ENCODE data around the gene GRAP2.
"Not testable (repeated sequence)": the region's sequence is repeated elsewhere in the genome, so short reads cannot be mapped to it uniquely, and the experiment has no call there.

The GRAP2 gene

GRCh38 chr22:39991159-39991860, 90.4 kb downstream of the GRAP2 start:
- no peak for DNase-seq (ENCODE audit: low read depth)
- H3K4me3 ChIP-seq (ENCODE audit: low read length) = no peak overlapping the region
- TF ChIP-seq CTCF (conservative IDR thresholded peaks at IDR 0.05; ENCODE audit: low read length) = no peak

DNA sequence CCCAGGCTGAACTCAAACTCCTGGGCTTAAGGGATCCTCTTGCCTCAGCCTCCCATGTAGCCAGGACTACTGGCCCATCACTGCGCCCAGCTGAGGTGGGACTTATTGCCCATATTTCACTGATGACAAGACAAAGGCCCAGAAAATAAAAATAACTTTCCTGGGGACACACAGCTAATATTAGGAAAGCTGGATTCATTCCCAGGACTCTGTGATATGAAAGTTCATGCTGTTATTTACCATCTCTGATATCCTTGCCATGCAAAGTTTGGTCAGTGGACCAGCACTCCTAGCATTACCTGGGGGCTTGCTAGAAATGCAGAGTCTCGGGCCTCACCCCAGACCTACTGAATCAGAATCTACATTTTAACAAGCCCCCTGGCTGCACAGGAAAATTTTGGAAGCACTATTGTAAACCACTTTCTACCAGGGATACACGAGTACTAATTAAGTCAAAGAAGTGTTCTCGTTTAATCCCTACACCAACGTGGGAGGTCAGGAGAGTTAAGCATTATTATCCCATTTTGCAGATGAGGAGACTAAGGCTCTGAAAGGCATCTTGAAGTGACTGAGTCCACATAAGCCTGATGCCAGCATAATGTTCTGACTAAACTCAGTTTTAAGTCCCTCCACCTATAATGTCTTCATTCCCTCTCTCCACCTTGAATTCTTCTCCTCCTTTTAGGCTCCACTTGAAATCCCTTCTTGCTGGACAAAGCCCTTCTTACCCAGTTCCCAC, 91.4 kb downstream of the GRAP2 start:
- no peak for DNase-seq (ENCODE audit: low read depth)
- no peak for TF ChIP-seq CTCF (conservative IDR thresholded peaks at IDR 0.05; ENCODE audit: low read length)
- H3K4me3 ChIP-seq (ENCODE audit: low read length) = no peak overlapping the region

DNA sequence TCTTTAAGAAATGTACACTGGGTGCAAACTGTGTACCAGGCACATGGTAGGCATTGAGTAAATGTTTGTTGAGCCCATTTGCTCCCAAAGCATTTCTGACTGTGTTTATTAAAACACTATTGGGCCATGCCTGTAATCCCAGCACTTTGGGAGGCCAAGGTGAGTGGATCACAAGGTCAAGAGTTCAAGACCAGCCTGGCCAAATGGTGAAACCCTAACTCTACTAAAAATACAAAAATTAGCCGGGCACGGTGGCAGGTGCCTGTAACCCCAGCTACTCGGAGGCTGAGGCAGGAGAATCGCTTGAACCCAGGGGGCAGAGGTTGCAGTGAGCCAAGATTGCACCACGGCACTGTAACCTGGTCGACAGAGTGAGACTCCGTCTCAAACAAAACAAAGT, 92.0 kb downstream of the GRAP2 start:
- not testable (repeated sequence) for H3K4me3 ChIP-seq (ENCODE audit: low read length); DNase-seq (ENCODE audit: low read depth)

GRCh38 chr22:39994041-39994565, 93.2 kb downstream of the GRAP2 start:
- peak; percentile 55 for DNase-seq (ENCODE audit: low read depth)
- no peak overlapping the region for H3K4me3 ChIP-seq (ENCODE audit: low read length)
- no peak for TF ChIP-seq CTCF (conservative IDR thresholded peaks at IDR 0.05; ENCODE audit: low read length)

- H3K4me3 ChIP-seq (ENCODE audit: low read length) = no peak within 1 kb of the TSS
- no peak for DNase-seq (ENCODE audit: low read depth)
- no peak for TF ChIP-seq CTCF (conservative IDR thresholded peaks at IDR 0.05; ENCODE audit: low read length)
These were observed 93.9 kb downstream of the GRAP2 start, which contains the start of gene FAM83F for GRCh38 chr22:39994566-39995392. TSS of gene FAM83F (plus strand) at chr22:39994954. CDS start at chr22:39995043, 89 bp downstream.

DNA sequence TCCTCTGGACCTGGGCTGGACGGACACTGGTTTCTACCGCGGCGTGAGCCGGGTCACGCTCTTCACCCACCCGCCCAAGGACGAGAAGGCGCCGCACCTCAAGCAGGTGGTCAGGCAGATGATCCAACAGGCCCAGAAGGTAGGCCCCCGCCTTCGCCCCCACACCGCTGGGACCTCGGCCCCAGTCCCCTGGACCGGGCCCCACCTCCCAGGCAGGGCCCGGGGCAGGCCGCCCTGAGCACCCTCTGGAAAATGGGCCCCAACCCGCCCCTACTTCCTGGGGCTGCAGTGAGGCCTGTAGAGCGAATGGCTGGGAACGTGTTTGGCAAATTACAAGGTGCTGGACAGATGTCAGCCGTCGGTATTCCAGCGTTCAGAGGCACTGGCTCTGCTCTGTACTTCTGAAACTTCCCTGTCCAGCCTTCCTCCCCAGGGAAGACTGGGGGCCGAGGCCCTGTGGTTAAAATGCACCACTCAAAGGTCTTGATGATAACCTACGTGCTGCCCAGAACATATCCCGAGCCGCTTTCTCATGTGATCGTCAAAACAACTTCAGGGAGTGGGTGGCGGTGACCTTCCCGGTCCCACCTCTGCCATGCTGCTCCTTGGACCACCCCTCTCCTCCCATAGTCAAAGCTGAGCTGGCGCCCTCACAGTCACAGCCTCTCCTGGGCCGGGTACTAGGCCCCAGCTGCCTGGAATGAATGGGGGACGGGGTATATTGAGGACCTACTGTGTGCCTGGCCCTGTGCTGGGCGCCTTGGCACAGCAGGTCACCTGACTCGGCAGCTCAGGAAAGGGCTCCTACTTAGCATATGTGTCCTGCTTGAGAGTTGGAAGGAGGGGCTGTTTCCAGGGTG, 94.7 kb downstream of the GRAP2 start:
- no peak for DNase-seq (ENCODE audit: low read depth)
- TF ChIP-seq CTCF (conservative IDR thresholded peaks at IDR 0.05; ENCODE audit: low read length) = no peak
- no peak overlapping the region for H3K4me3 ChIP-seq (ENCODE audit: low read length)
